HepG2 (cell line): ENCODE measurements around the gene SCUBE2. TPM values are rescaled to one million over a fixed set of nuclear protein-coding genes. Genes with fewer than 3 reads are reported as not detected.

ENCODE experiments used
- ATAC-seq: fragments of 200-7000 bp; cut with Tn5 transposase; 3 replicates; pipeline ENCODE4 v1.9.1; 2020; ENCODE audit warnings: mild to moderate bottlenecking, moderate library complexity
- BruUV-seq: library from RNA; stranded (reverse); fragments of 400-500 nt; replicated peaks from 2 replicates; lab custom pipeline; 2021; lab: Mats Ljungman, UMichigan
- CTCF ChIA-PET: fragments of 300-600 bp; formaldehyde crosslinking; extraction: SDS; loops from one replicate; lab custom pipeline; 2021; ENCODE audit warnings: low total read pairs, inconsistent platforms, low intra/inter-chr PET ratio; lab: Yijun Ruan, JAX
- POLR2A ChIA-PET: fragments of 350-600 bp; sonication (Branson Sonifier 250); formaldehyde crosslinking; loops from one replicate; lab custom pipeline; 2020; ENCODE audit warnings: antibody characterized with exemption, inconsistent platforms; lab: Yijun Ruan, JAX
- DNase-seq: peaks from one replicate; pipeline ENCODE4 v3.0.0-alpha.2; 2015; ENCODE audit warnings: low spot score
- FAIRE-seq: peaks from 3 replicates; lab custom pipeline; 2011; peaks lifted over from hg19 to GRCh38; lab: Jason Lieb, UNC
- H2AFZ ChIP-seq: one replicate; pipeline ENCODE4 v1.6.1; 2011; ENCODE audit warnings: low read length, inconsistent platforms
- H3K27ac ChIP-seq: fragments of 300-600 bp; 3 replicates; pipeline ENCODE4 v1.8.0; 2011; ENCODE audit warnings: mixed run types, mild to moderate bottlenecking, mixed read lengths, low read length, inconsistent platforms; ENCODE audit not compliant: insufficient read depth; ENCODE audit errors: extremely low read length
- H3K27me3 ChIP-seq, 2 experiments: fragments of 200-600 bp in 1 of 2; 2 replicates in 1 of 2; 3 replicates in 1 of 2; pipeline versions ENCODE4 v1.6.0 to v1.8.0; 2011; ENCODE audit warnings: low read length in 2 of 2, mild to moderate bottlenecking in 2 of 2, moderate library complexity in 2 of 2, inconsistent platforms in 1 of 2; ENCODE audit not compliant: insufficient read depth in 2 of 2, control insufficient read depth in 1 of 2
- H3K36me3 ChIP-seq, 2 experiments: fragments of 200-600 bp in 1 of 2; replicated peaks in 1 of 2; 2 replicates in 1 of 2; 3 replicates in 1 of 2; pipeline versions ENCODE4 v1.5.1 to v1.8.0; 2011; ENCODE audit warnings: low read length in 2 of 2, inconsistent platforms in 1 of 2; ENCODE audit not compliant: insufficient read depth in 2 of 2, control insufficient read depth in 1 of 2
- H3K4me1 ChIP-seq: 2 replicates; pipeline ENCODE4 v1.5.1; 2012; ENCODE audit warnings: low read length, inconsistent platforms; ENCODE audit not compliant: insufficient read depth
- H3K4me2 ChIP-seq: 2 replicates; pipeline ENCODE4 v1.6.0; 2011; ENCODE audit warnings: low read depth, low read length, inconsistent platforms
- H3K4me3 ChIP-seq, 3 experiments: fragments of 200-600 bp in 1 of 3; sonication (generic), shearing (Covaris generic) in 1 of 3; replicated peaks in 1 of 3; 2 replicates each; pipeline ENCODE4 v1.5.1; 2011 to 2016; ENCODE audit warnings: low read length in 3 of 3, inconsistent platforms in 2 of 3, low read depth in 2 of 3, mild to moderate bottlenecking in 2 of 3, control low read depth in 1 of 3, mixed read lengths in 1 of 3; ENCODE audit not compliant: insufficient read depth in 1 of 3
- H3K79me2 ChIP-seq: one replicate; pipeline ENCODE4 v1.6.1; 2011; ENCODE audit warnings: low read length, inconsistent platforms; ENCODE audit not compliant: insufficient read depth
- H3K9ac ChIP-seq: 2 replicates; pipeline ENCODE4 v1.6.0; 2011; ENCODE audit warnings: mild to moderate bottlenecking, low read depth, low read length, inconsistent platforms; ENCODE audit not compliant: insufficient read depth
- H3K9me3 ChIP-seq: 2 replicates; pipeline ENCODE4 v1.5.1; 2012; ENCODE audit warnings: mild to moderate bottlenecking, low read length
- H4K20me1 ChIP-seq: 2 replicates; pipeline ENCODE4 v1.6.0; 2011; ENCODE audit warnings: inconsistent platforms, mild to moderate bottlenecking, low read length, moderate library complexity; ENCODE audit not compliant: insufficient read depth
- ATF7 ChIP-seq, 2 experiments: fragments of 450-650 bp in 1 of 2; sonication (generic) in 1 of 2; formaldehyde crosslinking in 1 of 2; IDR thresholded peaks; 2 replicates each; pipeline versions ENCODE4 v1.4.0 to v1.6.1; 2016 to 2020; ENCODE audit warnings: antibody characterized with exemption in 1 of 2, mild to moderate bottlenecking in 1 of 2, missing genetic modification reagents in 1 of 2
- DRAP1 ChIP-seq: IDR thresholded peaks from 2 replicates; pipeline ENCODE4 v1.6.1; 2016; ENCODE audit warnings: missing genetic modification reagents, missing compliant biosample characterization
- FOXC1 ChIP-seq: sonication (generic); formaldehyde crosslinking; IDR thresholded peaks from 2 replicates; pipeline ENCODE4 v1.8.0; 2022; ENCODE audit warnings: mild to moderate bottlenecking, missing genetic modification reagents, borderline replicate concordance
- NPAS2 ChIP-seq: sonication (generic); formaldehyde crosslinking; IDR thresholded peaks from 2 replicates; pipeline ENCODE4 v1.8.0; 2022; ENCODE audit warnings: mild to moderate bottlenecking, missing genetic modification reagents, borderline replicate concordance
- TEAD2 ChIP-seq: sonication (generic); formaldehyde crosslinking; IDR thresholded peaks from 2 replicates; pipeline ENCODE4 v1.9.0; 2021; ENCODE audit warnings: missing genetic modification reagents
- ZFP36L1 ChIP-seq: sonication (generic); formaldehyde crosslinking; IDR thresholded peaks from 2 replicates; pipeline ENCODE4 v1.8.0; 2022; ENCODE audit warnings: mild to moderate bottlenecking, missing genetic modification reagents, moderate library complexity
- ZKSCAN1 ChIP-seq: fragments of 150-350 bp; IDR thresholded peaks from 2 replicates; pipeline ENCODE4 v1.6.1; 2014; ENCODE audit warnings: low read length
- ZNF777 ChIP-seq: sonication (generic); formaldehyde crosslinking; IDR thresholded peaks from 2 replicates; pipeline ENCODE4 v1.4.0; 2020; ENCODE audit warnings: missing genetic modification reagents
- WGBS: methylation state at CpG from one replicate; pipeline ENCODE4 v1.1.6; 2017; ENCODE audit warnings: low lambda C conversion rate; 5-methylcytosine and 5-hydroxymethylcytosine counted together
- in situ Hi-C: cut with HindIII; loops from 2 replicates; pipeline ENCODE4 v1.10.0; 2017; ENCODE audit warnings: low pct_unique_long_range_greater_than_20kb; ENCODE audit not compliant: extremely low pct_ligation_motif_present
- intact Hi-C: fragments of 100-400 bp; cut with micrococcal nuclease; formaldehyde crosslinking; loops from one replicate; pipeline ENCODE4 v1.10.0; 2022; ENCODE audit not compliant: unreplicated experiment
- polyA plus RNA-seq, 8 experiments: library from polyadenylated mRNA; depleted of rRNA in 3 of 8; stranded (reverse) in 7 of 8; unstranded in 1 of 8; fragments of >200 nt; fragmentation: Illumina TruSeq in 4 of 8; extraction: Trizol in 4 of 8; gene quantifications; 2 replicates each; pipeline versions ENCODE4 v1.2.1 to v1.2.3, GENCODE V29; 2011 to 2016; ENCODE audit warnings: low read depth in 4 of 8, missing spikeins in 1 of 8, mixed read lengths in 1 of 8; ENCODE audit not compliant: insufficient read depth in 1 of 8
- total RNA-seq, 5 experiments: library from RNA; depleted of rRNA; stranded (reverse); fragments of >200 nt; fragmentation: Illumina TruSeq; extraction: Trizol; gene quantifications; 2 replicates each; pipeline ENCODE4 v1.2.3, GENCODE V29; 2016; ENCODE audit warnings: low read depth in 1 of 5
- TF ChIP-seq, protein P1 (sequence below): sonication (generic); formaldehyde crosslinking; IDR thresholded peaks from 2 replicates; pipeline ENCODE4 v1.5.1; 2020; ENCODE audit warnings: mild to moderate bottlenecking, missing genetic modification reagents, moderate library complexity

SCUBE2 gene
- total and polyA plus RNA-seq, 2 of the 13 experiments (the other 11 are each of a cell fraction or from before 2014, with no cell fraction given), result 0.09 TPM; not detected in 1

DNA sequence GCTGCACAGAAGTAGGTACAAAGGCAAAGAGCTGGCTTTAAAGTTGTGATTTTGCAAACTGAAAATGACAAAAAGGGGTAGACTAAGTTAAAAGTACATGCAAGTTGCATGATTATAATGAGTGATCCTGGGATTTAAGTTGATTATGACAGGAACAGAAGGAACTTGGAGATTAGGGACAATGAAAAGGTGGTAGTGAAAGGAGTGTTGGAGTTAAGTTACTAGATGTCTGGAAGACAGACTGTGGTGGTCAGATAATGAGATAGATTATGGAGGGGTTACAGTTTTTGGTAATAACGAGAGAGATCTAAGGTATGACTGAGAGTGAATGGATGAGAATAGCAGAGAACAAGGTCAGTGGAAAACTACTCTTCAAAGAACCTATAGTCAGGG is 119.5 kb downstream of the SCUBE2 start:
- 61% methylated on average over 1 of the region's 1 CpG for WGBS
- Histone ChIP-seq H3K27ac (no peak overlapping the region), H3K9ac (no peak overlapping the region), H3K4me3 (no peak overlapping the region), H2AFZ (no peak overlapping the region), H4K20me1 (no peaks in the 10 kb centered on the region), H3K79me2 (no peaks in the 10 kb centered on the region), H3K36me3 (no peaks in the 10 kb centered on the region), H3K9me3 (no peaks in the 10 kb centered on the region), H3K4me2 (no peak overlapping the region), H3K4me1 (no peaks in the 10 kb centered on the region), H3K27me3 (no peaks in the 10 kb centered on the region)
- ChIA-PET POLR2A (no interaction called here), CTCF (no interaction called here)
- DNase-seq (no peak), ATAC-seq (no peak), FAIRE-seq (no peak)
- in situ Hi-C loops, result loop anchor here (25.0 kb wide), 1 partner anchor 285 kb away; the partner anchor contains the start of genes RPL27A and TRIM66
- intact Hi-C loops, result no loop called here
- no peak for TF ChIP-seq ZKSCAN1
- TF ChIP-seq, protein P1, sequence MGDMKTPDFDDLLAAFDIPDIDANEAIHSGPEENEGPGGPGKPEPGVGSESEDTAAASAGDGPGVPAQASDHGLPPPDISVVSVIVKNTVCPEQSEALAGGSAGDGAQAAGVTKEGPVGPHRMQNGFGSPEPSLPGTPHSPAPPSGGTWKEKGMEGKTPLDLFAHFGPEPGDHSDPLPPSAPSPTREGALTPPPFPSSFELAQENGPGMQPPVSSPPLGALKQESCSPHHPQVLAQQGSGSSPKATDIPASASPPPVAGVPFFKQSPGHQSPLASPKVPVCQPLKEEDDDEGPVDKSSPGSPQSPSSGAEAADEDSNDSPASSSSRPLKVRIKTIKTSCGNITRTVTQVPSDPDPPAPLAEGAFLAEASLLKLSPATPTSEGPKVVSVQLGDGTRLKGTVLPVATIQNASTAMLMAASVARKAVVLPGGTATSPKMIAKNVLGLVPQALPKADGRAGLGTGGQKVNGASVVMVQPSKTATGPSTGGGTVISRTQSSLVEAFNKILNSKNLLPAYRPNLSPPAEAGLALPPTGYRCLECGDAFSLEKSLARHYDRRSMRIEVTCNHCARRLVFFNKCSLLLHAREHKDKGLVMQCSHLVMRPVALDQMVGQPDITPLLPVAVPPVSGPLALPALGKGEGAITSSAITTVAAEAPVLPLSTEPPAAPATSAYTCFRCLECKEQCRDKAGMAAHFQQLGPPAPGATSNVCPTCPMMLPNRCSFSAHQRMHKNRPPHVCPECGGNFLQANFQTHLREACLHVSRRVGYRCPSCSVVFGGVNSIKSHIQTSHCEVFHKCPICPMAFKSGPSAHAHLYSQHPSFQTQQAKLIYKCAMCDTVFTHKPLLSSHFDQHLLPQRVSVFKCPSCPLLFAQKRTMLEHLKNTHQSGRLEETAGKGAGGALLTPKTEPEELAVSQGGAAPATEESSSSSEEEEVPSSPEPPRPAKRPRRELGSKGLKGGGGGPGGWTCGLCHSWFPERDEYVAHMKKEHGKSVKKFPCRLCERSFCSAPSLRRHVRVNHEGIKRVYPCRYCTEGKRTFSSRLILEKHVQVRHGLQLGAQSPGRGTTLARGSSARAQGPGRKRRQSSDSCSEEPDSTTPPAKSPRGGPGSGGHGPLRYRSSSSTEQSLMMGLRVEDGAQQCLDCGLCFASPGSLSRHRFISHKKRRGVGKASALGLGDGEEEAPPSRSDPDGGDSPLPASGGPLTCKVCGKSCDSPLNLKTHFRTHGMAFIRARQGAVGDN, result no peak
- no peak for TF ChIP-seq FOXC1 (CRISPR knock-in tag)
- TF ChIP-seq TEAD2 (CRISPR knock-in tag), result no peak
- no peak for TF ChIP-seq ZFP36L1 (CRISPR knock-in tag)
- TF ChIP-seq DRAP1 (CRISPR knock-in tag), result no peak
- no peak for TF ChIP-seq ATF7 (IDR thresholded peaks at IDR 0.05)
- TF ChIP-seq ATF7 (CRISPR knock-in tag; IDR thresholded peaks at IDR 0.05), result no peak
- TF ChIP-seq ZNF777 (CRISPR knock-in tag), result no peak
- TF ChIP-seq NPAS2 (CRISPR knock-in tag), result no peak
- BruUV-seq, result no TSS peak
